Hindlimb muscle (tissue), 1 donor: Measurements from ENCODE around the gene ZSWIM2. TPM values are rescaled to one million over a fixed set of nuclear protein-coding genes. Genes with fewer than 3 reads are reported as not detected.
"Not testable (repeated sequence)": the region's sequence is repeated elsewhere in the genome, so short reads cannot be mapped to it uniquely, and the experiment has no call there.

Experiments used
- DNase-seq: peaks from one replicate; pipeline ENCODE4 v3.0.0-alpha.2; 2013
- polyA plus RNA-seq: library from polyadenylated mRNA; unstranded; fragments of 120-200 nt; gene quantifications from one replicate; pipeline ENCODE4 v1.2.1, GENCODE V29; 2013; ENCODE audit not compliant: insufficient read length

Gene ZSWIM2
- polyA plus RNA-seq, 1 donor: not detected

GRCh38 chr2:186842373-186842772, 6.6 kb downstream of the ZSWIM2 start:
- DNase-seq: no peak

- no peak for DNase-seq
Observed at GRCh38 chr2:186841940-186842339, 7.0 kb downstream of the ZSWIM2 start.

GRCh38 chr2:186835628-186836027, 13.3 kb downstream of the ZSWIM2 start:
- DNase-seq: no peak

- no peak for DNase-seq
Observed at GRCh38 chr2:186827862-186828492, 21.0 kb downstream of the ZSWIM2 start.

- DNase-seq: no peak
Observed at GRCh38 chr2:186827411-186827810, 21.6 kb downstream of the ZSWIM2 start.

- DNase-seq: no peak
Observed at GRCh38 chr2:186822323-186822722, 26.6 kb downstream of the ZSWIM2 start.

GRCh38 chr2:186820303-186820702, 28.7 kb downstream of the ZSWIM2 start:
- DNase-seq: no peak

- DNase-seq: not testable (repeated sequence)
Observed at GRCh38 chr2:186811760-186812159, 37.2 kb downstream of the ZSWIM2 start.

GRCh38 chr2:186806591-186806990, 42.4 kb downstream of the ZSWIM2 start:
- no peak for DNase-seq

- not testable (repeated sequence) for DNase-seq
Observed at GRCh38 chr2:186798604-186799003, 50.4 kb downstream of the ZSWIM2 start.

GRCh38 chr2:186784930-186785329, 64.0 kb downstream of the ZSWIM2 start:
- no peak for DNase-seq

GRCh38 chr2:186783254-186783653, 65.7 kb downstream of the ZSWIM2 start:
- no peak for DNase-seq

- no peak for DNase-seq
Observed at GRCh38 chr2:186780701-186781316, 68.2 kb downstream of the ZSWIM2 start.

Other genes starting within 250 kb of the ZSWIM2 start
- gene FAM171B, start 155.1 kb downstream of the ZSWIM2 start, polyA plus RNA-seq: 11.4 TPM